Skeletal muscle satellite cell (primary cell): Measurements from ENCODE around the gene GRID1.

Source experiments
- H3K27me3 ChIP-seq: 2 replicates; pipeline ENCODE4 v1.7.0; 2013; ENCODE audit warnings: low read length; ENCODE audit not compliant: control insufficient read depth, insufficient read depth
- H3K36me3 ChIP-seq: 2 replicates; pipeline ENCODE4 v1.7.0; 2013; ENCODE audit warnings: mild to moderate bottlenecking, control low read depth, low read length; ENCODE audit not compliant: insufficient read depth
- H3K4me1 ChIP-seq: 2 replicates; pipeline ENCODE4 v1.7.0; 2013; ENCODE audit warnings: low read length; ENCODE audit not compliant: control insufficient read depth, insufficient read depth
- H3K4me2 ChIP-seq: 2 replicates; pipeline ENCODE4 v1.7.0; 2013; ENCODE audit warnings: mild to moderate bottlenecking, low read length
- H3K4me3 ChIP-seq: 2 replicates; pipeline ENCODE4 v1.7.0; 2013; ENCODE audit warnings: low read length
- H3K9ac ChIP-seq: 2 replicates; pipeline ENCODE4 v1.7.0; 2013; ENCODE audit warnings: mild to moderate bottlenecking, low read depth, low read length, moderate library complexity
- H3K9me3 ChIP-seq: replicated peaks from 2 replicates; pipeline ENCODE4 v1.7.0; 2013; ENCODE audit warnings: mild to moderate bottlenecking, control low read depth, low read length

The GRID1 gene

DNA sequence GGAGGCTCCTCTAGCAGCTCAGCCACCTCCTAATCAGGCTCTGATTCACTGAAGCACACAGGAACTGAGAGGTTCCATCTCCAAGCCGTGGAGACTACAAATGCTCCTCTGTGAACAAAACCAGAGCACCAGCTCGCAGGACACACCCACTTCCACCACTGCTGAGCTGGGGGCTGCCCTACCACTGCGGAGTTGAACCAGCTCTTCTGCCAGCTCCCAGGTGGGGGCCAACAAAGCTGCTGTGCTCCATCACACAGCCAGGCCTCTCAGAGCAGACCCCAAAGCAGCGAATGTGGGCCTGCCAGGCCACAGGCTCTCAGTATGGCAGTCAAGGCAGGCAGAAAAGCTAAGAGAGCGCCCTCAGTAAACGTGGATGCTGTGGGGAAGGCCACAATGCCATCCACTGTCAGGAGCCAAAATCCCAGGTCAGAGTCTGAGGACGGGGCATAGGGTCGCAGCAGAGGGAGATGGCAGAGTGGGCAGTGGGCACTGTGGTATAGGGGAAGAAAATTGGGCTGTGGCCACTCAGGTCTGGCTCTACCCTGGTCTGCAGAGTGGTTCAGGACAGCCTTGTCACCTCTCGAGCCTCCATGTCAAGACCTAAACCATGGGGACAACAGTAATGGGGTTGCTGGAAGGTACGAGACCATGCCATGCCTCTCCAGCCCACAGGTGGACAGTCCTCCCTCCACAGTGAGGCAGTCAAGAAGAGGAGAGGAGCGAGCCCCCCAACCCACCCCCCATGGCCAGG, 82.1 kb downstream of the GRID1 start:
- Histone ChIP-seq H3K4me1 (no peaks in the 10 kb centered on the region), H3K9ac (no peak overlapping the region), H3K4me3 (no peak overlapping the region), H3K27me3 (no peaks in the 10 kb centered on the region), H3K9me3 (peaks cover 3% of the 10 kb centered on the region), H3K4me2 (no peak overlapping the region), H3K36me3 (no peaks in the 10 kb centered on the region)

DNA sequence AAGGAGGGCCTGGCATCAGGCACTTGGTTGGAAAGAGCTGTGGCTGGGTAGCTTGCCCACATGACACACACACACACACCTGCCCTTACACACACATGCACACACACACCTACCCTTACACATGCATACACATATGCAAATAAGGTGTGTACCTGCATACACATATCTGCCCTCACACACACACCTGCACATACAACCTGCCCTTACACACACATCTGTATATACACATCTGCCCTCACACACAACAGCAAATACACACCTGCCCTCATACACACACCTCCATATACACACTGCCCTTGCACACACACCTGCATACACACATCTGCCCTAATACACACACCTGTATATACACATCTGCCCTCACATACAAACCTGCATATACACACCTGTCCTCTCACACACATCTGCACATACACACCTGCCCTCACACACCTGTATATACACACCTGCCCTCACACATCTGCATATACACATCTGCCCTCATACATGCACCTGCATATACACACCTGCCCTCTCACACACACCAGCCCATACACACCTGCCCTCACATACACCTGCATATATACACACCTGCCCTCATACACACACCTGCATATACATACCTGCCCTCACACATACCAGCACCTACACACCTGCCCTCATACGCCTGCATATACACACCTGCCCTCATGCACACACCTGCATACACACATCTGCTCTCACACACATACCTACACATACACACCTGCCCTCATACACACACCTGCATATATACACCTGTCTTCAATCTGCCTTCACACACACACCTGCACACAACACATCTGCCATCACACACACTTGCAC, 82.9 kb downstream of the GRID1 start:
- H3K9me3 ChIP-seq, result peaks cover 3% of the 10 kb centered on the region
- no peak overlapping the region for H3K4me3 ChIP-seq
- H3K36me3 ChIP-seq, result no peaks in the 10 kb centered on the region
- H3K4me1 ChIP-seq, result no peaks in the 10 kb centered on the region
- H3K9ac ChIP-seq, result no peak overlapping the region
- H3K27me3 ChIP-seq, result no peaks in the 10 kb centered on the region
- no peak overlapping the region for H3K4me2 ChIP-seq

GRCh38 chr10:86282664-86283465, 83.7 kb downstream of the GRID1 start:
- no peak overlapping the region for H3K4me2 ChIP-seq
- no peak overlapping the region for H3K9ac ChIP-seq
- peaks cover 3% of the 10 kb centered on the region for H3K9me3 ChIP-seq

GRCh38 chr10:86281396-86281795, 85.2 kb downstream of the GRID1 start:
- no peak overlapping the region for H3K9ac ChIP-seq
- peaks cover 3% of the 10 kb centered on the region for H3K9me3 ChIP-seq
- H3K4me3 ChIP-seq, result no peak overlapping the region
- H3K4me2 ChIP-seq, result no peak overlapping the region
- no peaks in the 10 kb centered on the region for H3K4me1 ChIP-seq
- no peaks in the 10 kb centered on the region for H3K27me3 ChIP-seq
- H3K36me3 ChIP-seq, result no peaks in the 10 kb centered on the region

More at GRCh38 chr10:86282664-86283465, 83.7 kb downstream of the GRID1 start:
- no peaks in the 10 kb centered on the region for H3K36me3 ChIP-seq
- no peaks in the 10 kb centered on the region for H3K27me3 ChIP-seq
- H3K4me3 ChIP-seq, result no peak overlapping the region
- H3K4me1 ChIP-seq, result no peaks in the 10 kb centered on the region

DNA sequence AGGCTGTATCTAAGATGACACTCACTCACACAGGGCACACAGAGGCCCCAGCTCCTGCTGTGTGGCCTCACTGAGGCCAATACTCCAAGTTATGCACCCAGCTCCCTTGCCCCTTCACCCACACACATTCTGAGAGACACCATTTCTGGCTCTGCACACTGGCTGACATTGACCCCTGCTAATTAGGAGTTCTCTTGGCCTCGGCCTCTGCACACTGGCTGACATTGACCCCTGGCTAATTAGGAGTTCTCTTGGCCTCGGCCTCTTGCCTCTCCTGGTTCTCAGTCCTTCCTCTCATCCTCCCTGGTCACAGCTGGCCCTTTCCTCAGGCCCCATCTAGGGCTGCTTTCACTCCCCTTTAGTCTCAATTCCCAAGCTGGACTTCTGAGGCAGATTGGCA, 97.3 kb downstream of the GRID1 start:
- no peaks in the 10 kb centered on the region for H3K36me3 ChIP-seq
- H3K9me3 ChIP-seq, result no peaks in the 10 kb centered on the region
- H3K4me2 ChIP-seq, result no peak overlapping the region
- no peaks in the 10 kb centered on the region for H3K4me1 ChIP-seq
- H3K9ac ChIP-seq, result no peak overlapping the region
- H3K27me3 ChIP-seq, result no peaks in the 10 kb centered on the region
- no peak overlapping the region for H3K4me3 ChIP-seq

GRCh38 chr10:86267286-86268195, 99.1 kb downstream of the GRID1 start:
- no peak overlapping the region for H3K4me2 ChIP-seq
- no peaks in the 10 kb centered on the region for H3K9me3 ChIP-seq
- H3K27me3 ChIP-seq, result no peaks in the 10 kb centered on the region
- no peak overlapping the region for H3K4me3 ChIP-seq
- no peaks in the 10 kb centered on the region for H3K36me3 ChIP-seq
- H3K9ac ChIP-seq, result no peak overlapping the region
- no peaks in the 10 kb centered on the region for H3K4me1 ChIP-seq

DNA sequence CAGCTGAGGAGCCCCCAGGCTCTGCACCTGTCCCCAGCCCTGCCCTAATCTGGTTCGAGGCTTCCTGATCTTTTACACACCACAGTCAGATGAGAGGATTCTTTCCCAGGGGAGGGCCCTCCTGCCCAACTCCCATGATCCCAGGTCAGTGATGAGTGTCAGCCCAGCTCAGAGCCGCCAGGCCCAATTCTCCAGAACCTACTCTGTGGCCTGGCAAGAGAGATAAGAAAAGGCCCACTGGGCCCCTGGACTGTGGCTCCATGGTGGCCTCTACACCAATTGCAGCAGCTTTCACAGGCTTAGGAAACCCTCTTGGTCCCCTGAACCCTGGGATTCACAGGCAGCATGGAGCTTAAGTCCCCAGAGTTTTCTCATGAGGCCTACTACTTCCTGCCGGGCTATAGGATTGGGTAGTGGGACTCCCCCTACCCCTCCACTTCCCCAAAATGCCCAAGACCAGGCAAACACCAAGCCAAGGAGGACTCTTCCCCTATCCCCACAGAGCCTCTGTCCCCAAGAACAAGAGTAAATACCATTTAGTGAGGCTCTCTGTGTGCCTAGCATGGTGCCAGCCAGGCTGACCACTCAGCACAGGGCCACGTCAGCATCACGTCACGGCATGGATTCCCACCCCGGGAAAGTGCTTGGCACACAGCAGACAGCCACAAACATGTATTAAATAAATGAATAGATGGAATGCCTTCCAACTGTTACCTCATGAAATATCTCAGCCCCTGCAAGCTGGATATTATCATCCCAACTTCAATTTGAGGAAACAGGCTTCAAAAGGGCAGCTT, 100.0 kb downstream of the GRID1 start:
- Histone ChIP-seq H3K36me3 (no peaks in the 10 kb centered on the region), H3K9ac (no peak overlapping the region), H3K4me2 (no peak overlapping the region), H3K27me3 (no peaks in the 10 kb centered on the region), H3K4me1 (no peaks in the 10 kb centered on the region), H3K4me3 (no peak overlapping the region), H3K9me3 (no peaks in the 10 kb centered on the region)

GRCh38 chr10:86265895-86266259, 100.7 kb downstream of the GRID1 start:
- Histone ChIP-seq H3K4me2 (no peak overlapping the region), H3K9ac (no peak overlapping the region), H3K9me3 (no peaks in the 10 kb centered on the region), H3K4me3 (no peak overlapping the region), H3K36me3 (no peaks in the 10 kb centered on the region), H3K4me1 (no peaks in the 10 kb centered on the region), H3K27me3 (no peaks in the 10 kb centered on the region)

- H3K27me3 ChIP-seq, result no peaks in the 10 kb centered on the region
- no peak overlapping the region for H3K4me3 ChIP-seq
- no peak overlapping the region for H3K9ac ChIP-seq
- H3K4me2 ChIP-seq, result no peak overlapping the region
- no peaks in the 10 kb centered on the region for H3K4me1 ChIP-seq
- H3K36me3 ChIP-seq, result no peaks in the 10 kb centered on the region
- H3K9me3 ChIP-seq, result no peaks in the 10 kb centered on the region
These were observed 101.2 kb downstream of the GRID1 start for GRCh38 chr10:86265236-86265894.
